Measurements from ENCODE around the gene KIRREL1. TPM values are rescaled to one million over a fixed set of nuclear protein-coding genes. Genes with fewer than 3 reads are reported as not detected.
A peak's percentile ranks its signal among the peaks of the same experiment; 100 is the strongest.

Gene KIRREL1
- total RNA-seq, 3 donors from 2014 or later: 26.1 to 55.5 (median 34.1) TPM

GRCh38 chr1:158013840-158014730 is 20.6 kb downstream of the KIRREL1 start:
- Histone ChIP-seq H3K4me3 (peak overlapping the region in 2 of 3 donors; percentile 5 to 15), H3K4me1 (peaks cover 13 to 18% of the 10 kb centered on the region in 2 donors), H3K27ac (peak overlapping the region; percentile 85 to 98), H3K9me3 (no peaks in the 10 kb centered on the region), H3K27me3 (no peaks in the 10 kb centered on the region), H3K36me3 (no peaks in the 10 kb centered on the region)
- TF ChIP-seq CTCF (IDR thresholded peaks at IDR 0.05) (no peak), POLR2AphosphoS5 (IDR thresholded peaks at IDR 0.05) (no peak), POLR2A (IDR thresholded peaks at IDR 0.05) (no peak)
- no peak for DNase-seq (ENCODE audit: low spot score in 2 of 2)
- intact Hi-C loops (cut with DNase I; ENCODE audit: low total_unique reads): no loop called here

DNA sequence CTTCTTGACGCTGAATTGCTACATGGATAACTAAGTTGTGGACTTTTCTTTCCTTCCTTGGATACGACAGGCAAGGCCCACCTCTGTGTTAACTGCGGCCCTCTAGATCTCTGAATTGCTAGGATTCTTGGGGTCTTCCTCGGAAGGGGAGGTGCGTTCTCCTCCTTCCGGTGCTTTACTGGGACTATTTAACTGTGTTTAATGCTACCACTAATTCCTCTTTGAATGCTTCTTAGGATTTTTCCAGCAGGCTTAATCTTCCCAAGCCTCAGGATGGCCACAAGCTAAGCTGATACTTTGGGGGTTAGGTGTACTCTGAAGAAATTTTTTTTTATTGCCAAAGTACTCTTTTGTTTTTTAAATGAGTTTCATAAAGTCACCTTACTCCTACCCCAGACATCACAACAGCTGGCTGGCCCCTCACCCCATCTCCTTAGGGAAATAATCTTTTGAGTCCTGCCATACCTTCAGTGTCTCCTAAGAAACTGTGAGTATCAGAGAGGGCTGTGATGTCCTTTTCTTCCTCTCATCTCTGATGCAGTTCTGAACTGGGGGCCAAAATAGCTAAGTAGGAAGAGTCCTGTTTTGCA is 21.4 kb downstream of the KIRREL1 start:
- Histone ChIP-seq H3K27me3 (no peaks in the 10 kb centered on the region), H3K9me3 (no peaks in the 10 kb centered on the region), H3K4me3 (peak overlapping the region in 2 of 3 donors; percentile 5 to 15), H3K36me3 (no peaks in the 10 kb centered on the region), H3K4me1 (peaks cover 11 to 16% of the 10 kb centered on the region in 2 donors), H3K27ac (peak overlapping the region; percentile 85 to 98)
- intact Hi-C loops (cut with DNase I; ENCODE audit: low total_unique reads): no loop called here
- no peak for DNase-seq (ENCODE audit: low spot score in 2 of 2)
- no peak for TF ChIP-seq POLR2A (IDR thresholded peaks at IDR 0.05)
- no peak for TF ChIP-seq POLR2AphosphoS5 (IDR thresholded peaks at IDR 0.05)
- no peak for TF ChIP-seq CTCF (IDR thresholded peaks at IDR 0.05)

DNA sequence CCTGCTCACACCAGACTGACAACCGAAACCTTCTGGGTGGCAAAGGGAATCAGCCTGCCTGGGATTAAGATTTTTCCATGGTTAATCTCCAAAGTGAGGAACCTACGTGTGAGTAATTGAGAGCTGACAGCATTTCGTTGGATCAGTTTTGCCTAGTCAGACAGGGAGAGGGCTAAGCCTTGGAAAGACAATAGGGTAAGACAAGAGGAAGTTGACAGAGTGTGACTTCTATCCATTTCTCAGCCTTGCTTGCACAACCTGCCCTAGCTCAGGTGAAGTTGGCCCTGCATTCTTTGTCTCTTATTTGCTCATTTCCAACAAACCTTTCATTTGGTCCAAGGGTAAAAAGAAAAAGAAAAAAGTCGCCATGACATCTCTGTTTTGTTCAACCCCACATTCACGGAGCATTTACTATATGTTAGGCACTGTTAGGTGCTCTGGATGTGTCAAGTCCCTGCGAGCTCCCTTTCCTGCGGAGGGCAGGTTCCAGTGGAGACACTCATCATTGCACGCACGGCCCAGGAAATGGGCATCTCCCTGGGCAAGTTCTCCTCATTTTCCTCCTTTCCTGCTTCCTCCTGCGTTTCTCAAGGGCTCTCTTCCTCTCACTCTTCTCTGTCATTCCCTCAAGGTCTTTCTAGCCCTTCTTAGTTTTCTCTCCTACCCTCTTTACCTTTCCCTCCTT is 23.3 kb downstream of the KIRREL1 start:
- intact Hi-C loops (cut with DNase I; ENCODE audit: low total_unique reads): no loop called here
- peak overlapping the region; percentile 83 to 85 for H3K27ac ChIP-seq
- no peaks in the 10 kb centered on the region for H3K9me3 ChIP-seq
- no peaks in the 10 kb centered on the region for H3K36me3 ChIP-seq
- TF ChIP-seq POLR2AphosphoS5 (IDR thresholded peaks at IDR 0.05): no peak
- no peak for TF ChIP-seq POLR2A (IDR thresholded peaks at IDR 0.05)
- TF ChIP-seq CTCF (IDR thresholded peaks at IDR 0.05): no peak
- H3K4me1 ChIP-seq: peaks cover 20 to 29% of the 10 kb centered on the region in 2 donors
- no peak overlapping the region for H3K4me3 ChIP-seq
- no peak for DNase-seq (ENCODE audit: low spot score in 2 of 2)
- no peaks in the 10 kb centered on the region for H3K27me3 ChIP-seq

GRCh38 chr1:158017800-158018595 is 24.6 kb downstream of the KIRREL1 start:
- no peak for DNase-seq (ENCODE audit: low spot score in 2 of 2)
- Histone ChIP-seq H3K27me3 (no peaks in the 10 kb centered on the region), H3K4me1 (peaks cover 22 to 31% of the 10 kb centered on the region in 2 donors), H3K9me3 (no peaks in the 10 kb centered on the region), H3K27ac (peak overlapping the region; percentile 85 to 96), H3K4me3 (peak overlapping the region in 1 of 3 donors; percentile 8), H3K36me3 (no peaks in the 10 kb centered on the region)
- TF ChIP-seq POLR2A (IDR thresholded peaks at IDR 0.05): no peak
- no peak for TF ChIP-seq POLR2AphosphoS5 (IDR thresholded peaks at IDR 0.05)
- no peak for TF ChIP-seq CTCF (IDR thresholded peaks at IDR 0.05)
- intact Hi-C loops (cut with DNase I; ENCODE audit: low total_unique reads): no loop called here

Data from breast epithelium (tissue), 4 donors.